H1 (cell line): Measurements from ENCODE around the gene MLLT11. TPM values are rescaled to one million over a fixed set of nuclear protein-coding genes. Genes with fewer than 3 reads are reported as not detected.

Source experiments
- CTCF ChIA-PET: fragments of 300-600 bp; sonication (Branson Sonifier 250); formaldehyde crosslinking; loops from one replicate; lab custom pipeline; 2021; ENCODE audit not compliant: partially characterized antibody; lab: Charles Lee
- POLR2A ChIA-PET: fragments of 300-600 bp; sonication (Branson Sonifier 250); formaldehyde crosslinking; loops from one replicate; lab custom pipeline; 2021; ENCODE audit warnings: inconsistent platforms; ENCODE audit not compliant: partially characterized antibody; lab: Charles Lee
- DNase-seq, 2 experiments: peaks; one replicate each; pipeline versions ENCODE4 v3.0.0 to v3.0.0-alpha.2; 2010 to 2022; ENCODE audit warnings: low spot score in 2 of 2, low read depth in 1 of 2, mixed read lengths in 1 of 2
- FAIRE-seq: peaks from 2 replicates; lab custom pipeline; 2011; peaks lifted over from hg19 to GRCh38; lab: Jason Lieb, UNC
- H2AFZ ChIP-seq: 2 replicates; pipeline ENCODE4 v1.8.1; 2012; ENCODE audit warnings: low read length, inconsistent platforms
- H2AK5ac ChIP-seq: 2 replicates; pipeline ENCODE4 v1.6.1; 2013; ENCODE audit warnings: low read depth, low read length
- H2BK120ac ChIP-seq: replicated peaks from 2 replicates; pipeline ENCODE3; 2013; ENCODE audit warnings: low read depth, low read length, inconsistent platforms
- H2BK12ac ChIP-seq: 2 replicates; pipeline ENCODE4 v1.6.1; 2013; ENCODE audit warnings: low read depth, low read length
- H2BK15ac ChIP-seq: 2 replicates; pipeline ENCODE4 v1.6.1; 2013; ENCODE audit warnings: low read length
- H2BK20ac ChIP-seq: 2 replicates; pipeline ENCODE4 v1.6.1; 2013; ENCODE audit warnings: low read length
- H2BK5ac ChIP-seq: 2 replicates; pipeline ENCODE4 v1.6.1; 2013; ENCODE audit warnings: low read depth, low read length
- H3K14ac ChIP-seq: 2 replicates; pipeline ENCODE4 v1.6.1; 2013; ENCODE audit warnings: inconsistent platforms; ENCODE audit not compliant: insufficient read length
- H3K18ac ChIP-seq: 2 replicates; pipeline ENCODE4 v1.6.1; 2013; ENCODE audit warnings: low read length; ENCODE audit errors: extremely low read depth
- H3K23ac ChIP-seq: 2 replicates; pipeline ENCODE4 v1.6.1; 2013; ENCODE audit warnings: inconsistent platforms; ENCODE audit not compliant: insufficient read length
- H3K23me2 ChIP-seq: 2 replicates; pipeline ENCODE4 v1.6.1; 2013; ENCODE audit warnings: low read depth, low read length
- H3K27ac ChIP-seq: 2 replicates; pipeline ENCODE4 v1.6.1; 2011; ENCODE audit warnings: low read depth, low read length, inconsistent platforms
- H3K27me3 ChIP-seq, 4 experiments: replicated peaks in 1 of 4; 1 replicate in 1 of 4; 2 replicates in 3 of 4; pipeline versions ENCODE4 v1.6.1 to v1.8.1; 2011 to 2013; ENCODE audit warnings: low read length in 3 of 4, mild to moderate bottlenecking in 3 of 4, inconsistent platforms in 2 of 4, mixed read lengths in 2 of 4, moderate library complexity in 1 of 4; ENCODE audit not compliant: control insufficient read depth in 3 of 4, insufficient read depth in 3 of 4; ENCODE audit errors: extremely low read depth in 1 of 4
- H3K36me3 ChIP-seq, 4 experiments: 2 replicates each; pipeline versions ENCODE4 v1.6.1 to v1.8.1; 2011 to 2013; ENCODE audit warnings: mild to moderate bottlenecking in 4 of 4, low read length in 3 of 4, moderate library complexity in 2 of 4, control low read depth in 1 of 4, inconsistent platforms in 1 of 4; ENCODE audit not compliant: insufficient read depth in 4 of 4, control insufficient read depth in 2 of 4
- H3K4ac ChIP-seq: replicated peaks from 2 replicates; pipeline ENCODE3; 2013; ENCODE audit warnings: low read length, low read depth, mixed read lengths, inconsistent platforms; ENCODE audit not compliant: insufficient read length
- H3K4me1 ChIP-seq, 4 experiments: replicated peaks in 1 of 4; 1 replicate in 1 of 4; 2 replicates in 3 of 4; pipeline versions ENCODE4 v1.6.1 to v1.8.1; 2011 to 2013; ENCODE audit warnings: low read length in 3 of 4, inconsistent platforms in 2 of 4, mixed read lengths in 1 of 4; ENCODE audit not compliant: insufficient read depth in 4 of 4, control insufficient read depth in 3 of 4
- H3K4me2 ChIP-seq, 2 experiments: 2 replicates each; pipeline versions ENCODE4 v1.6.1 to v1.8.1; 2011 to 2013; ENCODE audit warnings: low read depth in 2 of 2, low read length in 2 of 2, control low read depth in 1 of 2, inconsistent platforms in 1 of 2, mild to moderate bottlenecking in 1 of 2; ENCODE audit not compliant: insufficient read depth in 1 of 2
- H3K4me3 ChIP-seq, 4 experiments: fragments of 200-600, 300-600 bp in 1 of 4; sonication (generic), shearing (Covaris generic), sonication (Bioruptor Twin) in 1 of 4; 2 replicates each; pipeline versions ENCODE4 v1.5.1 to v1.8.1; 2011 to 2016; ENCODE audit warnings: low read length in 4 of 4, low read depth in 3 of 4, control low read depth in 2 of 4, inconsistent platforms in 2 of 4, mild to moderate bottlenecking in 2 of 4, mixed read lengths in 1 of 4, moderate library complexity in 1 of 4; ENCODE audit not compliant: insufficient read depth in 2 of 4; ENCODE audit errors: extremely low read depth in 1 of 4
- H3K56ac ChIP-seq: replicated peaks from 2 replicates; pipeline ENCODE3; 2013; ENCODE audit warnings: low read depth, mild to moderate bottlenecking, mixed read lengths, low read length, inconsistent platforms; ENCODE audit not compliant: insufficient read length
- H3K79me1 ChIP-seq: 2 replicates; pipeline ENCODE4 v1.6.1; 2013; ENCODE audit warnings: low read depth, low read length, control low read depth
- H3K79me2 ChIP-seq, 2 experiments: 2 replicates each; pipeline versions ENCODE4 v1.6.1 to v1.8.1; 2012 to 2013; ENCODE audit warnings: low read length in 2 of 2, mild to moderate bottlenecking in 2 of 2, inconsistent platforms in 1 of 2; ENCODE audit not compliant: insufficient read depth in 2 of 2, control insufficient read depth in 1 of 2
- H3K9ac ChIP-seq, 4 experiments: replicated peaks in 1 of 4; 1 replicate in 1 of 4; 2 replicates in 3 of 4; pipeline versions ENCODE4 v1.6.1 to v1.8.1; 2011 to 2013; ENCODE audit warnings: low read depth in 3 of 4, low read length in 3 of 4, control low read depth in 2 of 4, mild to moderate bottlenecking in 2 of 4, moderate library complexity in 2 of 4, inconsistent platforms in 1 of 4; ENCODE audit errors: extremely low read depth in 1 of 4
- H3K9me3 ChIP-seq, 2 experiments: 2 replicates each; pipeline versions ENCODE4 v1.6.1 to v1.8.1; 2012 to 2013; ENCODE audit warnings: mild to moderate bottlenecking in 2 of 2, moderate library complexity in 2 of 2, control low read depth in 1 of 2, inconsistent platforms in 1 of 2, low read depth in 1 of 2, low read length in 1 of 2, mixed read lengths in 1 of 2; ENCODE audit not compliant: insufficient read depth in 2 of 2
- H4K20me1 ChIP-seq, 2 experiments: replicated peaks in 1 of 2; 2 replicates each; pipeline versions ENCODE3 to v1.8.1; 2011 to 2013; ENCODE audit warnings: inconsistent platforms in 2 of 2, low read length in 2 of 2, mild to moderate bottlenecking in 1 of 2; ENCODE audit not compliant: insufficient read depth in 2 of 2, control insufficient read depth in 1 of 2
- H4K5ac ChIP-seq: 2 replicates; pipeline ENCODE4 v1.6.1; 2013; ENCODE audit warnings: low read length, low read depth, mixed read lengths, inconsistent platforms; ENCODE audit not compliant: insufficient read length
- H4K8ac ChIP-seq: 2 replicates; pipeline ENCODE4 v1.8.0; 2013; ENCODE audit warnings: mild to moderate bottlenecking, moderate library complexity, low read length, inconsistent platforms; ENCODE audit not compliant: insufficient read depth; ENCODE audit errors: extremely low read depth
- H4K91ac ChIP-seq: replicated peaks from 2 replicates; pipeline ENCODE3; 2013; ENCODE audit warnings: low read length, mixed read lengths, inconsistent platforms; ENCODE audit not compliant: insufficient read length
- CBX5 ChIP-seq: fragments of 300-800, 300-1000 bp; sonication (generic); IDR thresholded peaks from 2 replicates; pipeline ENCODE4 v1.7.1; 2016; ENCODE audit warnings: antibody characterized with exemption, low read length, low read depth
- CHD1 ChIP-seq: IDR thresholded peaks from 2 replicates; pipeline ENCODE4 v1.6.1; 2012; ENCODE audit warnings: low read depth, low read length, improper control_type of control experiment
- EZH2 ChIP-seq: fragments of 200-600 bp; sonication (generic); IDR thresholded peaks from 2 replicates; pipeline ENCODE4 v1.7.1; 2012; ENCODE audit warnings: low read depth, mild to moderate bottlenecking, moderate library complexity, low read length, inconsistent platforms; ENCODE audit not compliant: severe bottlenecking
- GABPA ChIP-seq: IDR thresholded peaks from 2 replicates; pipeline ENCODE4 v1.6.1; 2011; ENCODE audit warnings: mild to moderate bottlenecking, low read length, moderate library complexity, borderline replicate concordance; ENCODE audit not compliant: insufficient read depth
- KDM1A ChIP-seq: fragments of 200-600, 300-600 bp; sonication (generic); IDR thresholded peaks from 2 replicates; pipeline ENCODE4 v1.7.1; 2016; ENCODE audit warnings: mild to moderate bottlenecking, low read length, borderline replicate concordance
- SP4 ChIP-seq: IDR thresholded peaks from 2 replicates; pipeline ENCODE4 v1.6.1; 2012; ENCODE audit warnings: low read length, inconsistent platforms
- TAF1 ChIP-seq: IDR thresholded peaks from 2 replicates; pipeline ENCODE4 v1.6.1; 2011; ENCODE audit warnings: mild to moderate bottlenecking, low read depth, low read length
- WGBS, 2 experiments: shearing (Covaris generic) in 1 of 2; methylation state at CpG; one replicate each; pipeline versions ENCODE4 v1.1.6 to v1.1.7; 2013 to 2015; ENCODE audit warnings: low lambda C conversion rate in 2 of 2, mixed read lengths in 2 of 2, inconsistent platforms in 1 of 2, low coverage in 1 of 2, missing lambda C conversion rate in 1 of 2; ENCODE audit not compliant: insufficient replicate concordance in 2 of 2, insufficient coverage in 1 of 2, insufficient read length in 1 of 2; ENCODE audit errors: extremely low coverage in 1 of 2, missing lambda C conversion rate in 1 of 2; 5-methylcytosine and 5-hydroxymethylcytosine counted together
- polyA plus RNA-seq, 7 experiments: library from polyadenylated mRNA; depleted of rRNA in 3 of 7; stranded (reverse) in 5 of 7; unstranded in 2 of 7; fragments of >200 nt in 5 of 7; fragments of 200-250 nt in 2 of 7; gene quantifications; 1 replicate in 5 of 7; 2 replicates in 1 of 7; 4 replicates in 1 of 7; pipeline versions ENCODE4 v1.2.1 to v1.2.3, GENCODE V29; 2011 to 2013; ENCODE audit warnings: missing spikeins in 2 of 7, mixed read lengths in 2 of 7
- total RNA-seq: library from RNA; stranded (reverse); fragmentation: NEBNext Ultra II Directional; extraction: Animal tissue kit (Norgen Biotek cat#: 25700); gene quantifications from 2 replicates; pipeline ENCODE4 v1.2.1, GENCODE V29; 2021
- TF ChIP-seq, protein P1 (sequence below): IDR thresholded peaks from 2 replicates; pipeline ENCODE4 v1.6.1; 2011; ENCODE audit warnings: low read depth, mild to moderate bottlenecking, low read length; ENCODE audit not compliant: insufficient read depth
- TF ChIP-seq, protein P2 (sequence below), 3 experiments: IDR thresholded peaks; 1 replicate in 2 of 3; 2 replicates in 1 of 3; pipeline versions ENCODE4 v1.5.1 to v1.6.1; 2011; ENCODE audit warnings: low read length in 3 of 3, mild to moderate bottlenecking in 3 of 3, inconsistent platforms in 2 of 3, low read depth in 1 of 3, moderate library complexity in 1 of 3; ENCODE audit not compliant: insufficient read depth in 1 of 3; ENCODE audit errors: control extremely low read depth in 1 of 3

MLLT11 gene
- total and polyA plus RNA-seq, 2 of the 8 experiments (the other 6 are each of a cell fraction or from before 2014, with no cell fraction given): 13.7 to 18.1 TPM

DNA sequence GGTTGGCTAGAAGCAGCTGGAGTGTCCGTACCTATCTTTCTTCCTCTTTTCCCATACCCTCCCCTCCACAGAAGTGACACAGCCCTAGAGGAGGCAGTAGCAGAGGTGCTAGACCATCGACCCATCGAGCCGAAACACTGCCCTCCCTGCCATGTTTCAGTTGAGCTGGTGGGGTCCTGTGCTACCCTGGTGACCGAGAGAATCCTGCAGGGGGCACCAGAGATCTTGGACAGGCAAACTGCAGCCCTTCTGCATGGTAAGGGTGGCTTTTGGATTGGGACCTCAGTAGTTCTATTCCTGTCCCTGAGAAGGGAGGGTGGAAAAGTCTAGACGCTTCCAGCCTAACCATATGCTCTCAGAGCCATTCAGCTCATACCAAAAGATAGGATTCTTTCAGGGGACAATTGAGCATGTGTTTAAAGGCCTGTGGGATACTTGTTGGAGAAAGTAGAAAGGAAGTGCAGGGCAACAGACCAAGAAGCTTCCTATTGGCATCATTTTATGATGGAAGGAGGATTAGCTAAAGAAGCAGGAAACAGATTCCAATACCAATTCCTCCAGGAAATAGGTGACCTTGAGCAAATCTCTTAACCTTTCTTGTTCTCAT is 35.6 kb upstream of the MLLT11 start:
- H4K5ac ChIP-seq: no peak overlapping the region
- H2BK120ac ChIP-seq: no peak overlapping the region
- H4K20me1 ChIP-seq: no peaks in the 10 kb centered on the region
- H3K79me2 ChIP-seq: no peaks in the 10 kb centered on the region
- H3K23me2 ChIP-seq: no peaks in the 10 kb centered on the region
- FAIRE-seq (peak; percentile 60), DNase-seq (peak; percentile 73 to 94)
- H3K27me3 ChIP-seq: no peaks in the 10 kb centered on the region
- H3K36me3 ChIP-seq: peaks cover 2 to 20% (median 11%) of the 10 kb centered on the region in 4 experiments; a peak in 7 of 8 replicates
- H3K23ac ChIP-seq: no peak overlapping the region
- H3K18ac ChIP-seq: no peak overlapping the region
- no peak overlapping the region for H3K27ac ChIP-seq
- no peak overlapping the region for H4K91ac ChIP-seq
- no peak overlapping the region for H2BK20ac ChIP-seq
- no peak overlapping the region for H3K56ac ChIP-seq
- no peak overlapping the region for H2BK15ac ChIP-seq
- H2BK5ac ChIP-seq: no peak overlapping the region
- ChIA-PET POLR2A (interaction anchor here (0.6 to 1.9 kb wide), 8 partner anchors 18 to 101 kb away, joined by 3 to 14 read pairs (median 4); partner anchors contain the start of genes C1orf56 and MINDY1), CTCF (interaction anchor here (0.5 to 3.1 kb wide), 35 partner anchors 10 to 370 kb away, joined by 3 to 33 read pairs (median 4); partner anchors contain the start of genes BNIPL, C1orf56, CDC42SE1 and GABPB2)
- H2BK12ac ChIP-seq: no peak overlapping the region
- no peaks in the 10 kb centered on the region for H3K4me1 ChIP-seq
- peak overlapping the region; percentile 54; the same call in 1 of the 2 replicates for H4K8ac ChIP-seq
- H3K9me3 ChIP-seq: no peaks in the 10 kb centered on the region
- H3K4ac ChIP-seq: no peak overlapping the region
- no peak overlapping the region for H2AK5ac ChIP-seq
- H3K79me1 ChIP-seq: no peaks in the 10 kb centered on the region
- H3K14ac ChIP-seq: no peak overlapping the region
- H3K9ac ChIP-seq: no peak overlapping the region
- no peak overlapping the region for H2AFZ ChIP-seq
- no peak overlapping the region for H3K4me3 ChIP-seq
- no peak overlapping the region for H3K4me2 ChIP-seq
- WGBS, 2 experiments: 52% methylated on average over 6 of the region's 6 CpGs; no CpG with 5 or more reads in 1 of the 2 experiments
- TF ChIP-seq, protein P1, sequence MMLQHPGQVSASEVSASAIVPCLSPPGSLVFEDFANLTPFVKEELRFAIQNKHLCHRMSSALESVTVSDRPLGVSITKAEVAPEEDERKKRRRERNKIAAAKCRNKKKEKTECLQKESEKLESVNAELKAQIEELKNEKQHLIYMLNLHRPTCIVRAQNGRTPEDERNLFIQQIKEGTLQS: no peak
- TF ChIP-seq EZH2: no peak
- TF ChIP-seq CHD1: no peak
- no peak for TF ChIP-seq GABPA
- TF ChIP-seq KDM1A: no peak
- TF ChIP-seq, protein P2, sequence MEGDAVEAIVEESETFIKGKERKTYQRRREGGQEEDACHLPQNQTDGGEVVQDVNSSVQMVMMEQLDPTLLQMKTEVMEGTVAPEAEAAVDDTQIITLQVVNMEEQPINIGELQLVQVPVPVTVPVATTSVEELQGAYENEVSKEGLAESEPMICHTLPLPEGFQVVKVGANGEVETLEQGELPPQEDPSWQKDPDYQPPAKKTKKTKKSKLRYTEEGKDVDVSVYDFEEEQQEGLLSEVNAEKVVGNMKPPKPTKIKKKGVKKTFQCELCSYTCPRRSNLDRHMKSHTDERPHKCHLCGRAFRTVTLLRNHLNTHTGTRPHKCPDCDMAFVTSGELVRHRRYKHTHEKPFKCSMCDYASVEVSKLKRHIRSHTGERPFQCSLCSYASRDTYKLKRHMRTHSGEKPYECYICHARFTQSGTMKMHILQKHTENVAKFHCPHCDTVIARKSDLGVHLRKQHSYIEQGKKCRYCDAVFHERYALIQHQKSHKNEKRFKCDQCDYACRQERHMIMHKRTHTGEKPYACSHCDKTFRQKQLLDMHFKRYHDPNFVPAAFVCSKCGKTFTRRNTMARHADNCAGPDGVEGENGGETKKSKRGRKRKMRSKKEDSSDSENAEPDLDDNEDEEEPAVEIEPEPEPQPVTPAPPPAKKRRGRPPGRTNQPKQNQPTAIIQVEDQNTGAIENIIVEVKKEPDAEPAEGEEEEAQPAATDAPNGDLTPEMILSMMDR (IDR thresholded peaks at IDR 0.05; ENCODE audit: control extremely low read depth in 1 of 3, insufficient read depth in 1 of 3, low read depth in 1 of 3, low read length in 3 of 3): peak; percentile 87 to 95 (median 94)
- no peak for TF ChIP-seq SP4
- TF ChIP-seq TAF1: 0 out of 2 replicates have a peak, but pooled peaks have one; percentile 18
- TF ChIP-seq CBX5: no peak
